Measurements from ENCODE around the gene PCDHA2.
"Not testable (repeated sequence)": the region's sequence is repeated elsewhere in the genome, so short reads cannot be mapped to it uniquely, and the experiment has no call there.

PCDHA2 gene

GRCh38 chr5:140808889-140809291 is 14.2 kb downstream of the PCDHA2 start:
- no peak for DNase-seq

GRCh38 chr5:140821375-140822280 is 27.0 kb downstream of the PCDHA2 start, which contains the start of gene PCDHA5:
Gene PCDHA5 (plus strand): TSS chr5:140821613.
- DNase-seq = peak in 6 of 56 donors; percentile 13 to 50 (median 36)

GRCh38 chr5:140822281-140822629 is 27.6 kb downstream of the PCDHA2 start:
- no peak for DNase-seq

- DNase-seq = not testable (repeated sequence)
These were observed 28.3 kb downstream of the PCDHA2 start for GRCh38 chr5:140822969-140823368.

GRCh38 chr5:140823475-140823874 is 28.8 kb downstream of the PCDHA2 start:
- no peak for DNase-seq

- no peak for DNase-seq
These were observed 33.2 kb downstream of the PCDHA2 start, which contains the start of gene PCDHA6 for GRCh38 chr5:140827704-140828361. Gene PCDHA6 (plus strand): TSS chr5:140827960. CDS start chr5:140828092, 132 bp downstream.

- DNase-seq = no peak
These were observed 33.7 kb downstream of the PCDHA2 start for GRCh38 chr5:140828362-140828737.

GRCh38 chr5:140829511-140830501 is 35.2 kb downstream of the PCDHA2 start:
- DNase-seq = not testable (repeated sequence)

GRCh38 chr5:140833993-140834392 is 39.3 kb downstream of the PCDHA2 start, which contains the start of gene PCDHA7:
Gene PCDHA7 (plus strand): TSS chr5:140834269. CDS start chr5:140834384, 115 bp downstream.
- no peak for DNase-seq

GRCh38 chr5:140834439-140835008 is 39.9 kb downstream of the PCDHA2 start:
- DNase-seq = not testable (repeated sequence)

GRCh38 chr5:140835622-140836510 is 41.2 kb downstream of the PCDHA2 start:
- no peak for DNase-seq

GRCh38 chr5:140840978-140841962 is 46.6 kb downstream of the PCDHA2 start, which contains the start of gene PCDHA8:
Gene PCDHA8 (plus strand): TSS chr5:140841187. CDS start chr5:140841322, 135 bp downstream.
- DNase-seq = peak in 3 of 56 donors; percentile 25 to 60 (median 34)

GRCh38 chr5:140842798-140843733 is 48.4 kb downstream of the PCDHA2 start:
- no peak for DNase-seq
